HG03439 (cell line): ENCODE data around the gene SCAF4.

ENCODE experiments used
- ATAC-seq: cut with Tn5 transposase; IDR thresholded peaks from one replicate; pipeline ENCODE4 v1.9.1; 2021; ENCODE audit warnings: mild to moderate bottlenecking, moderate library complexity; ENCODE audit not compliant: unreplicated experiment

SCAF4 gene

GRCh38 chr21:31714741-31715365 lies 17.1 kb downstream of the SCAF4 start:
- no peak for ATAC-seq

GRCh38 chr21:31713973-31714740 lies 17.8 kb downstream of the SCAF4 start:
- no peak for ATAC-seq

GRCh38 chr21:31713115-31713514 lies 18.8 kb downstream of the SCAF4 start:
- ATAC-seq, result no peak

GRCh38 chr21:31711745-31712285 lies 20.1 kb downstream of the SCAF4 start:
- ATAC-seq, result no peak

- ATAC-seq, result no peak
Measured at GRCh38 chr21:31711326-31711725, 20.6 kb downstream of the SCAF4 start.

GRCh38 chr21:31710586-31710985 lies 21.3 kb downstream of the SCAF4 start:
- no peak for ATAC-seq

GRCh38 chr21:31708541-31708940 lies 23.4 kb downstream of the SCAF4 start:
- ATAC-seq, result no peak

GRCh38 chr21:31707499-31707898 lies 24.4 kb downstream of the SCAF4 start:
- ATAC-seq, result no peak

- no peak for ATAC-seq
Measured at GRCh38 chr21:31706562-31706961, 25.4 kb downstream of the SCAF4 start.

GRCh38 chr21:31700040-31700439 lies 31.9 kb downstream of the SCAF4 start:
- no peak for ATAC-seq

GRCh38 chr21:31698461-31698860 lies 33.5 kb downstream of the SCAF4 start:
- ATAC-seq, result no peak

GRCh38 chr21:31696424-31696823 lies 35.5 kb downstream of the SCAF4 start:
- ATAC-seq, result no peak

GRCh38 chr21:31693222-31693621 lies 38.7 kb downstream of the SCAF4 start:
- ATAC-seq, result no peak

GRCh38 chr21:31688603-31689368 lies 43.1 kb downstream of the SCAF4 start:
- ATAC-seq, result no peak

- ATAC-seq, result no peak
Measured at GRCh38 chr21:31687108-31687507, 44.8 kb downstream of the SCAF4 start.

- ATAC-seq, result no peak
Measured at GRCh38 chr21:31686272-31686915, 45.5 kb downstream of the SCAF4 start.

- no peak for ATAC-seq
Measured at GRCh38 chr21:31684918-31685317, 47.0 kb downstream of the SCAF4 start.

GRCh38 chr21:31683029-31683428 lies 48.9 kb downstream of the SCAF4 start:
- ATAC-seq, result no peak

GRCh38 chr21:31682620-31683019 lies 49.3 kb downstream of the SCAF4 start:
- no peak for ATAC-seq

GRCh38 chr21:31678478-31678877 lies 53.4 kb downstream of the SCAF4 start:
- no peak for ATAC-seq

- no peak for ATAC-seq
Measured at GRCh38 chr21:31677047-31677446, 54.9 kb downstream of the SCAF4 start.
